ENCODE data around the gene ACBD4.

The ACBD4 gene

GRCh38 chr17:45129940-45130680 is 5.4 kb upstream of the ACBD4 start:
- no peak overlapping the region for H3K4me3 ChIP-seq (ENCODE audit: low read depth, low read length)
- TF ChIP-seq CTCF (IDR thresholded peaks at IDR 0.05; ENCODE audit: low read depth, low read length, missing control alignments): no peak
- no peak for DNase-seq (ENCODE audit: low read depth)

- DNase-seq (ENCODE audit: low read depth): no peak
- no peak overlapping the region for H3K4me3 ChIP-seq (ENCODE audit: low read depth, low read length)
- no peak for TF ChIP-seq CTCF (IDR thresholded peaks at IDR 0.05; ENCODE audit: low read depth, low read length, missing control alignments)
Observed at GRCh38 chr17:45130681-45131615, 4.5 kb upstream of the ACBD4 start.

- TF ChIP-seq CTCF (IDR thresholded peaks at IDR 0.05; ENCODE audit: low read depth, low read length, missing control alignments): peak; percentile 70
- DNase-seq (ENCODE audit: low read depth): no peak
- H3K4me3 ChIP-seq (ENCODE audit: low read depth, low read length): peak overlapping the region; percentile 46
Observed at GRCh38 chr17:45131616-45132319, 3.7 kb upstream of the ACBD4 start.

- no peak for DNase-seq (ENCODE audit: low read depth)
Observed at GRCh38 chr17:45132320-45132571, 3.2 kb upstream of the ACBD4 start, which contains the start of gene PLCD3. PLCD3 (minus strand) TSS chr17:45132515; CDS start chr17:45132410, 105 bp downstream.

GRCh38 chr17:45132572-45133463 is 2.7 kb upstream of the ACBD4 start:
- peak overlapping the region; percentile 67 for H3K4me3 ChIP-seq (ENCODE audit: low read depth, low read length)
- no peak for DNase-seq (ENCODE audit: low read depth)
- peak; percentile 92 for TF ChIP-seq CTCF (IDR thresholded peaks at IDR 0.05; ENCODE audit: low read depth, low read length, missing control alignments)

More at GRCh38 chr17:45132320-45132571, 3.2 kb upstream of the ACBD4 start, which contains the start of gene PLCD3:
- TF ChIP-seq CTCF (IDR thresholded peaks at IDR 0.05; ENCODE audit: low read depth, low read length, missing control alignments): no peak
- H3K4me3 ChIP-seq (ENCODE audit: low read depth, low read length): peak within 1 kb of the TSS; percentile 67
